ENCODE data around the gene TMEM132D. TPM values are rescaled to one million over a fixed set of nuclear protein-coding genes. Genes with fewer than 3 reads are reported as not detected.

Gene TMEM132D
- total RNA-seq, 4 donors from 2014 or later: not detected

DNA sequence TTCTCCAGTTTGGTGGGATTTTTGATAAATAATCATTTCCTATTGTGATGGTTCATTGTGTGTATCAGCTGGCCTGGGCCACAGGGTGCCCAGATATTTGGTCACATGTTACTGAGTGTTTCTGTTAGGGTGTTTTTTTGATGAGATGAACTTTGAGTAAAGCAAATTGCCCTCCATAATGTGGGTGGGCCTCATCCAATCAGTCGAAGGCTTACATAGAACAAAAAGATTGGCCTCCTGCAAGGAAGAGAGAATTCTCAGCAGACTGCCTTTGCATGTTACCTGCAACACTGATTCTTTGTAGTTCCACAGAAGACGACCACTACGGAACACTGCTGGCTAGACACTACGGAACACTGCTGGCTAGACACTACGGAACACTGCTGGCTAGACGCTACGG lies 609.0 kb downstream of the TMEM132D start:
- TF ChIP-seq, protein P1, sequence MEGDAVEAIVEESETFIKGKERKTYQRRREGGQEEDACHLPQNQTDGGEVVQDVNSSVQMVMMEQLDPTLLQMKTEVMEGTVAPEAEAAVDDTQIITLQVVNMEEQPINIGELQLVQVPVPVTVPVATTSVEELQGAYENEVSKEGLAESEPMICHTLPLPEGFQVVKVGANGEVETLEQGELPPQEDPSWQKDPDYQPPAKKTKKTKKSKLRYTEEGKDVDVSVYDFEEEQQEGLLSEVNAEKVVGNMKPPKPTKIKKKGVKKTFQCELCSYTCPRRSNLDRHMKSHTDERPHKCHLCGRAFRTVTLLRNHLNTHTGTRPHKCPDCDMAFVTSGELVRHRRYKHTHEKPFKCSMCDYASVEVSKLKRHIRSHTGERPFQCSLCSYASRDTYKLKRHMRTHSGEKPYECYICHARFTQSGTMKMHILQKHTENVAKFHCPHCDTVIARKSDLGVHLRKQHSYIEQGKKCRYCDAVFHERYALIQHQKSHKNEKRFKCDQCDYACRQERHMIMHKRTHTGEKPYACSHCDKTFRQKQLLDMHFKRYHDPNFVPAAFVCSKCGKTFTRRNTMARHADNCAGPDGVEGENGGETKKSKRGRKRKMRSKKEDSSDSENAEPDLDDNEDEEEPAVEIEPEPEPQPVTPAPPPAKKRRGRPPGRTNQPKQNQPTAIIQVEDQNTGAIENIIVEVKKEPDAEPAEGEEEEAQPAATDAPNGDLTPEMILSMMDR (IDR thresholded peaks at IDR 0.05): no peak
- ATAC-seq (ENCODE audit: low FRiP score) (no peak), DNase-seq (ENCODE audit: low spot score) (no peak)

DNA sequence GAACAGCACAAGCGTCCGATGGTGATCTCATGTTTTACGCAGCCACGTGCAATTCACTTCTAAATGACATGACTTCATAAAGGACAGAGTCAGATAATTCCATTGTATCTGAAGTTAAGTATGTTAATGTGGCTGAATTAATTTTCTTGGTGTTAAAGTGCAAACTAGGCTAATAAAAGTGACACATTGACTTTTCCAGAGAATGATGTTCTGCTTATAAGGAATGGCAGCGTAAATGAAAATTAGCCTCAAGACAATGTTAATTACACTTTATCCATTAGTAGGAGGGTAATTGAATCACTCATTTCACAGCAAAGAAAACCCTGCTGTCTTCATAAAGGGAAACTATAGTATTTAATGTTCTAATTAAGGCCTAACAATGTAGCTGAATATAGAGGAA lies 624.1 kb downstream of the TMEM132D start:
- TF ChIP-seq, protein P1 (IDR thresholded peaks at IDR 0.05): no peak

DNA sequence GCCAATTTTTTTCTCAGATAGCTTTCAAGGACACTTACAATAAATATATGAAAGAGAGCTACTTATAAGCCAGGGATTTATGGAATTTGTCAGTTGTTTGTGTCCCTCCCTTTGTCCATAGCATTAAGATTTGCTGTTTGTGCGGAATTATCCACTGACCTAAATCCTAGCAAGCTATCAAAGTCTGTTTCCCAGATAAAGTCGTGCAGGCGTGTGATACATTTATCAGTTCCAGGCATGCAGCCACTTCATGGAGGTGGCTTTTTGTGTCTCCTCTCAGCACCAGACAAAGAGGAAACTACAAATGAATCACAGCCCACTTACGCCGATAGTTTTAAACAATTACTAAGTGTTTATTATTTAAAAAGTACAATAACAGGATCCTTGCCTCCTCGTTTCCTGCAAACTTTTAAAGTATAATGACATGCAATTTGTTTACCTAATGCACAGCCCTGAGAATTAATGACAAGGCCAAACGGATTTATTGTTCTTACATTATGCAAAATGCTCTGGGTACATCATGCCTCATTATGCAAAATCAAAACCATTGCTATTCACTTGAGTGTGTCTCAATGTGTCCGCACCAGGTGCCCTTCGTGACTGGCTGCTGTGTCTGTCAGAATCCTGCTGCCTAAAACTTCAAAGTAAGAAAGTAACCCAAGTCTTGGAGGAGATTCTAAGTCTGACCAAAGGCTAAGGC lies 627.3 kb downstream of the TMEM132D start:
- no peak for ATAC-seq (ENCODE audit: low FRiP score)
- TF ChIP-seq, protein P1 (IDR thresholded peaks at IDR 0.05): no peak
- no peak for DNase-seq (ENCODE audit: low spot score)

More for the DNA sequence above, 624.1 kb downstream of the TMEM132D start:
- ATAC-seq (ENCODE audit: low FRiP score): no peak
- DNase-seq (ENCODE audit: low spot score): no peak

DNA sequence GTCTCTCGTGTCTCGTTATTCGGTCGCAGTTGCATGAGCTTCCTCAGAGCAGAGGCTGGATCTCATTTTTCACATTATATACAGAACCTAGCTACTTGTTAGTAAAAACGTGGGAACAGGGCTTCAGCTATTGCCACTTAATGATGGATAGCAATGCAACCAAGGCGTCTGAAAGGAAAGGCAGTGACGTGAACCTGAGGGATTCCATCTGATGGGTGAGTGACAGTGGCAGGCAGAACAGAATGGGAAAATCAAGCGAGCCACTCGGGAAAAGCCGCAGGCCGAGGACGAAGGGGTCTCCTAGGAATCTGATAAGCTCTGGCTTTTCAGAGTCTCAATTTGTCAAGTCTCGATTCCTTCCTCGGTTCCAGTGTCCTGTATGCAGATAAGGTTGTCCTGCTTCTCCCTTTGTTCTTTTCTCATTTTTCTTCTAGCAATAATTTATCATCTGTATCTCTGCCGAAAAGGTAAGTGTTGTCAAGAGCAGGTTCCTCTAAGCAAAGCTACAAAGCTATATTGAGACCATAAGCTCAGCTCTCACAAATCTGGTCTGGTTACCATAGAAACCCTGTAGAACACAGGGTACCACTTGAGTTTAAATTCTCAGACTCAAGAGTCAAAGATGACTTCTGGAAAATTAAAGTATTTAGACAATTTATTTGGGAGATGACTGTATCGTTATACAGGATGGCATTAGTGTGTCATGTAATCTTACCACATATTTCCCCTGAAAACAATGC lies 633.9 kb downstream of the TMEM132D start:
- TF ChIP-seq, protein P1 (IDR thresholded peaks at IDR 0.05): no peak
- no peak for DNase-seq (ENCODE audit: low spot score)
- ATAC-seq (ENCODE audit: low FRiP score): no peak

DNA sequence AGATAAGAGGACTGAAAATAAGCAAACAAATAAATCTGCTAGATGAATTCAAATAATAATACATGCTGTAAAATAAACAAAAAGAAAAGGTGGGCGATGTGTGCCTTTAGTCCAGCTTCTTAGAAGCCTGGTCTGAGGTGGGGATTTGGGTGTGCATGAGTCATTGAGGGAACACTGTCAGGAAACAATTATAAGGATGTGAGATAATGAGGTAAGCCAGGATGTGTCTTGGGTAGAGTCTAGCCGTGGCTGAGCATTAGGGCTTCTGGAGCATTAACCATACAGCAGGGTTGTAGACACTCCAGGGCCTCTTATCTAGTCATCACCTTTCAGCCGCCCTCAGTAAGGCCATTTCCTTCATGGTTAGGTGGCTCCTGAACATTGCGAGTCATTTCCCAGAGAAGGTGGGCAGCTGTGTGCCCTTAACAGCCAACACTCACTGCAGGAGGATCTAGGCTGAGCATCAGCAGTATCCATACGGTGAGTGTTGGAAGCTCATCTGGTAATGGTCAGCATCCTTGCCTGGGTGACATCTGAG lies 645.0 kb downstream of the TMEM132D start:
- ATAC-seq (ENCODE audit: low FRiP score) (no peak), DNase-seq (ENCODE audit: low spot score) (no peak)
- TF ChIP-seq, protein P1 (IDR thresholded peaks at IDR 0.05): no peak

DNA sequence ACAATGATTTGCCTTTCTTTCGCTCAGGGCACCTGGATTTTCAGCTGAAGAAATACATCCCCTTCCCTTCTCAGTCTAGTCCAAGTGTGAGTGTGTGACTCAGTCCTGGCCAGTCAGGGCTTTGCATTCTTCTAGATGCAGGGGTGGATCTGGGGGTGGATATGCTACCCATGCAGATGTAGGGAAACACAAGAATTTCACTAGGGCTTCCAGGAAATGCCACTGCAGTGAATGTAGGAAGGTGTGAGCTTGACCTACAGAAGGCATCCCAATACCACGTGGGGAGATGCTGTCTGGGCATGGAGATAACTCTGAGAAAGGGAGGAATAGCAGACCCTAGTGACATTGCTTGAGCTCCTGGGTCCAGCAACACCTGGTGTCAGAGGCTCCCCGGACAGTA lies 646.3 kb downstream of the TMEM132D start:
- no peak for ATAC-seq (ENCODE audit: low FRiP score)
- TF ChIP-seq, protein P1 (IDR thresholded peaks at IDR 0.05): no peak
- DNase-seq (ENCODE audit: low spot score): no peak

All from omental fat pad (tissue), 4 donors.